Keratinocyte (primary cell): ENCODE data around the gene MAPKAPK5. TPM values are rescaled to one million over a fixed set of nuclear protein-coding genes. Genes with fewer than 3 reads are reported as not detected.
"Not testable (repeated sequence)": the region's sequence is repeated elsewhere in the genome, so short reads cannot be mapped to it uniquely, and the experiment has no call there.

Experiments used
- DNase-seq: peaks from one replicate; pipeline ENCODE4 v3.0.0-alpha.2; 2011; ENCODE audit warnings: low read depth, missing footprints, low spot score
- FAIRE-seq: peaks from 2 replicates; lab custom pipeline; 2011; peaks lifted over from hg19 to GRCh38; lab: Jason Lieb, UNC
- H2AFZ ChIP-seq: 2 replicates; pipeline ENCODE4 v1.6.0; 2012; ENCODE audit warnings: low read length, control low read depth, inconsistent platforms; ENCODE audit not compliant: control insufficient read depth
- H3K27ac ChIP-seq: 2 replicates; pipeline ENCODE4 v1.5.1; 2011; ENCODE audit warnings: low read length; ENCODE audit not compliant: control insufficient read depth, insufficient read depth
- H3K27me3 ChIP-seq: 3 replicates; pipeline ENCODE4 v1.6.0; 2011; ENCODE audit warnings: low read length; ENCODE audit not compliant: control insufficient read depth, insufficient read depth; ENCODE audit errors: extremely low read depth
- H3K36me3 ChIP-seq, 2 experiments: 2 replicates in 1 of 2; 3 replicates in 1 of 2; pipeline ENCODE4 v1.5.1; 2011; ENCODE audit warnings: low read length in 2 of 2, mild to moderate bottlenecking in 1 of 2; ENCODE audit not compliant: control insufficient read depth in 2 of 2, insufficient read depth in 2 of 2; ENCODE audit errors: extremely low read depth in 1 of 2
- H3K4me1 ChIP-seq: 3 replicates; pipeline ENCODE4 v1.5.1; 2011; ENCODE audit warnings: low read length; ENCODE audit not compliant: control insufficient read depth, insufficient read depth; ENCODE audit errors: extremely low read depth
- H3K4me2 ChIP-seq: 3 replicates; pipeline ENCODE4 v1.6.0; 2011; ENCODE audit warnings: low read depth, low read length; ENCODE audit not compliant: control insufficient read depth, insufficient read depth; ENCODE audit errors: extremely low read depth
- H3K4me3 ChIP-seq, 3 experiments: fragments of 200-600 bp in 1 of 3; sonication (generic) in 1 of 3; 2 replicates in 2 of 3; 3 replicates in 1 of 3; pipeline ENCODE4 v1.5.1; 2011 to 2016; ENCODE audit warnings: low read length in 3 of 3, mild to moderate bottlenecking in 3 of 3, control low read depth in 2 of 3, inconsistent platforms in 1 of 3, low read depth in 1 of 3, mixed read lengths in 1 of 3, mixed run types in 1 of 3, moderate library complexity in 1 of 3; ENCODE audit not compliant: control insufficient read depth in 2 of 3, insufficient read depth in 2 of 3; ENCODE audit errors: extremely low read depth in 1 of 3
- H3K79me2 ChIP-seq: 2 replicates; pipeline ENCODE4 v1.6.0; 2012; ENCODE audit warnings: low read length; ENCODE audit not compliant: control insufficient read depth, insufficient read depth
- H3K9ac ChIP-seq: 3 replicates; pipeline ENCODE4 v1.6.0; 2011; ENCODE audit warnings: low read length; ENCODE audit not compliant: control insufficient read depth, insufficient read depth; ENCODE audit errors: extremely low read depth
- H3K9me1 ChIP-seq: 3 replicates; pipeline ENCODE4 v1.6.0; 2011; ENCODE audit warnings: low read length; ENCODE audit not compliant: control insufficient read depth, insufficient read depth; ENCODE audit errors: extremely low read depth
- H3K9me3 ChIP-seq: 2 replicates; pipeline ENCODE4 v1.5.1; 2012; ENCODE audit warnings: low read depth, low read length; ENCODE audit not compliant: control insufficient read depth
- H4K20me1 ChIP-seq: 3 replicates; pipeline ENCODE4 v1.6.0; 2011; ENCODE audit warnings: low read length; ENCODE audit not compliant: control insufficient read depth, insufficient read depth; ENCODE audit errors: extremely low read depth
- CTCF ChIP-seq, 3 experiments: IDR thresholded peaks in 1 of 3; conservative IDR thresholded peaks in 1 of 3; optimal IDR thresholded peaks in 1 of 3; 2 replicates in 2 of 3; 3 replicates in 1 of 3; pipeline versions ENCODE3 to v1.5.1; 2011; ENCODE audit warnings: low read length in 3 of 3, mild to moderate bottlenecking in 3 of 3, moderate library complexity in 2 of 3, control low read depth in 1 of 3, inconsistent platforms in 1 of 3; ENCODE audit not compliant: insufficient read depth in 2 of 3; ENCODE audit errors: extremely low read depth in 1 of 3
- EZH2 ChIP-seq: IDR thresholded peaks from one replicate; pipeline ENCODE4 v1.6.1; 2012; ENCODE audit warnings: inconsistent platforms, mild to moderate bottlenecking, low read length, moderate library complexity
- dilution Hi-C: fragments of 300-500 bp; cut with MboI; formaldehyde crosslinking; loops from one replicate; pipeline ENCODE4 v1.7.0; 2020; ENCODE audit warnings: low sequenced_read_pairs; ENCODE audit not compliant: extremely low pct_ligation_motif_present
- polyA plus RNA-seq, 5 experiments: library from polyadenylated mRNA; depleted of rRNA in 3 of 5; stranded (reverse) in 3 of 5; stranded (forward) in 1 of 5; unstranded in 1 of 5; fragments of >200 nt; gene quantifications; 1 replicate in 1 of 5; 2 replicates in 3 of 5; 3 replicates in 1 of 5; pipeline versions ENCODE4 v1.2.1 to v1.2.3, GENCODE V29; 2011 to 2012; ENCODE audit warnings: missing spikeins in 2 of 5, low read depth in 1 of 5, low replicate concordance in 1 of 5

Gene MAPKAPK5
- polyA plus RNA-seq, 1 donor (not counting 4 experiments of a cell fraction or from before 2014, with no cell fraction given): 39.1 TPM

GRCh38 chr12:111812881-111813741, 28.9 kb upstream of the MAPKAPK5 start:
- Histone ChIP-seq H4K20me1 (no peaks in the 10 kb centered on the region), H3K4me2 (no peak overlapping the region), H3K4me1 (no peaks in the 10 kb centered on the region), H3K79me2 (no peaks in the 10 kb centered on the region), H2AFZ (no peak overlapping the region), H3K9ac (no peak overlapping the region), H3K27ac (no peak overlapping the region), H3K36me3 (peaks cover 0 to 2% of the 10 kb centered on the region in 2 experiments), H3K4me3 (no peak overlapping the region), H3K9me3 (no peaks in the 10 kb centered on the region), H3K27me3 (no peaks in the 10 kb centered on the region), H3K9me1 (no peaks in the 10 kb centered on the region)
- FAIRE-seq (no peak), DNase-seq (peak; percentile 48)
- TF ChIP-seq CTCF (optimal IDR thresholded peaks at IDR 0.05 in 1 of 3, IDR thresholded peaks at IDR 0.05 in 1 of 3, conservative IDR thresholded peaks at IDR 0.05 in 1 of 3; ENCODE audit: extremely low read depth in 1 of 3, insufficient read depth in 2 of 3, low read length in 3 of 3) (peak; percentile 79 to 89 (median 82)), EZH2 (no peak)
- dilution Hi-C loops: no loop called here

DNA sequence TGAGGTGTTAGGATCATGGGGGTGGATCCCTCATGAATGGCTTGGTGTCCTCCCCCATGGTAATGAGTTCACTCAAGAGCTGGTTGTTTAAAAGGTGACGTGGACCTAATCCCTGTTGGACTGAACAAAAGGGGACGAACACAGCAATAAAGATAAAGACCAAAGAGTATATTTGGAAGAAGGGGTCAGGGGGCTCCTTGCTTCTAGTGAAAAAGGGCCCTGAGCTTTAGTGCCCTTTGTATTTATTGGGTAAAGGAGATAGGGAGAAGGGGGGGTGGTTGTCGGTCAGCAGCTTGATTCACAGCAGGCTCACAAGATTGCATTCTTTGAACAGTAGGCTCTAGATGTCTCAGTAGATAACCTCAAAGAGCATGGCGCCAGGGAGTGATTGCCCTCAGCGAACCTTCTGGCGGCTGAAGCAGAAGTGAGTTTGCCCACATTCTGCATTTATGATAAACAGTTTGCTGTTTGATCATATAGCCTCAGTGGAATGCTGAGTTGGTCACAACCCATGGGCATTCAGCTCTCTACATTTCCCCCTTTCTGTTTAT, 25.9 kb upstream of the MAPKAPK5 start:
- dilution Hi-C loops: no loop called here
- Histone ChIP-seq H3K27ac (no peak overlapping the region), H4K20me1 (no peaks in the 10 kb centered on the region), H3K27me3 (no peaks in the 10 kb centered on the region), H3K9me3 (no peaks in the 10 kb centered on the region), H3K4me3 (no peak overlapping the region), H2AFZ (no peak overlapping the region), H3K4me2 (no peak overlapping the region), H3K9ac (no peak overlapping the region), H3K36me3 (no peaks in the 10 kb centered on the region), H3K4me1 (peaks cover 9% of the 10 kb centered on the region), H3K79me2 (no peaks in the 10 kb centered on the region), H3K9me1 (no peaks in the 10 kb centered on the region)
- FAIRE-seq (no peak), DNase-seq (no peak)
- TF ChIP-seq EZH2: no peak
- no peak for TF ChIP-seq CTCF (optimal IDR thresholded peaks at IDR 0.05 in 1 of 3, IDR thresholded peaks at IDR 0.05 in 1 of 3, conservative IDR thresholded peaks at IDR 0.05 in 1 of 3; ENCODE audit: extremely low read depth in 1 of 3, insufficient read depth in 2 of 3, low read length in 3 of 3)

DNA sequence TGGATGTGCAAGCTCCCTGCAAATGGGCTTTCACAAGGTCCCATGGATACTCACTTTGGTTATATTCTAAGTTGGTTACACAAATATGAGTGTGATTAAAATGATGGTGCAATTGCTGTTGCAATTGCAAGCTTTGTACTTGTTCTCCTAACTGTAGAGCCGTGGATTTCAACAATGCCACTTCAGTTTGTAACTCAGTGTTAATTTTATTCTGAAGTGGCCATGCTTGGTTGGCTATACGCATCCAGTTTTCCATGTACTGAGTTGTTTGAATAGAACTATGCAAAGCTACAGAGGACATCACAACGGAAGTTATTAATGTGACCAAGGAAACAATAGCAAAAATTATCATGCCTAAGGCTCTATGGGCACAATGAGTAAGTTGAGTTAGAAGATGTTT, 25.1 kb upstream of the MAPKAPK5 start:
- H4K20me1 ChIP-seq, dilution Hi-C loops, H3K36me3 ChIP-seq, H3K79me2 ChIP-seq, H3K9me3 ChIP-seq, H3K4me3 ChIP-seq, H3K4me1 ChIP-seq, DNase-seq, H2AFZ ChIP-seq, H3K9ac ChIP-seq, FAIRE-seq, H3K27ac ChIP-seq, H3K27me3 ChIP-seq, H3K4me2 ChIP-seq, H3K9me1 ChIP-seq: not testable (repeated sequence)
